Stimulated activated CD4-positive, alpha-beta T cell treated with anti-CD3 and anti-CD28 coated beads, Interleukin-4, amount 100 ng/mL, for 48 hours (primary cell): Measurements from ENCODE around the gene ULK4.

Source experiments
- DNase-seq, 2 donors: peaks; one replicate each; pipeline ENCODE4 v3.0.0-alpha.2; 2020; ENCODE audit warnings: low read depth in 2 of 2

The ULK4 gene

GRCh38 chr3:41265011-41265545 lies 696.8 kb downstream of the ULK4 start:
- DNase-seq, result no peak

GRCh38 chr3:41260063-41260450 lies 701.8 kb downstream of the ULK4 start:
- DNase-seq, result no peak

GRCh38 chr3:41259449-41260062 lies 702.3 kb downstream of the ULK4 start:
- DNase-seq, result no peak

GRCh38 chr3:41258239-41258800 lies 703.6 kb downstream of the ULK4 start:
- DNase-seq, result no peak

GRCh38 chr3:41251593-41251992 lies 710.3 kb downstream of the ULK4 start:
- DNase-seq, result no peak

- no peak for DNase-seq
These were observed 711.1 kb downstream of the ULK4 start for GRCh38 chr3:41250825-41251224.

- no peak for DNase-seq
These were observed 712.6 kb downstream of the ULK4 start for GRCh38 chr3:41249318-41249717.

GRCh38 chr3:41248525-41248924 lies 713.4 kb downstream of the ULK4 start:
- DNase-seq, result no peak

GRCh38 chr3:41247055-41248004 lies 714.6 kb downstream of the ULK4 start:
- DNase-seq, result no peak

- DNase-seq, result no peak
These were observed 717.1 kb downstream of the ULK4 start for GRCh38 chr3:41244620-41245336.

- no peak for DNase-seq
These were observed 718.7 kb downstream of the ULK4 start for GRCh38 chr3:41243183-41243582.

- no peak for DNase-seq
These were observed 719.9 kb downstream of the ULK4 start for GRCh38 chr3:41241800-41242571.

GRCh38 chr3:41241161-41241560 lies 720.7 kb downstream of the ULK4 start:
- DNase-seq, result no peak

GRCh38 chr3:41239587-41239986 lies 722.3 kb downstream of the ULK4 start:
- DNase-seq, result no peak

- no peak for DNase-seq
These were observed 724.0 kb downstream of the ULK4 start for GRCh38 chr3:41237907-41238306.

GRCh38 chr3:41236228-41236627 lies 725.7 kb downstream of the ULK4 start:
- no peak for DNase-seq

GRCh38 chr3:41234823-41235721 lies 726.8 kb downstream of the ULK4 start:
- no peak for DNase-seq

GRCh38 chr3:41224120-41224806 lies 737.6 kb downstream of the ULK4 start:
- no peak for DNase-seq

- no peak for DNase-seq
These were observed 738.2 kb downstream of the ULK4 start for GRCh38 chr3:41223691-41224090.
